Gastrocnemius medialis (tissue), 4 donors: ENCODE measurements around the gene STH.
"Not testable (repeated sequence)": the region's sequence is repeated elsewhere in the genome, so short reads cannot be mapped to it uniquely, and the experiment has no call there.

ENCODE experiments used
- CTCF ChIP-seq, 5 experiments: fragments of 450-650 bp in 3 of 5; fragments of 200-600 bp in 2 of 5; sonication (generic) in 2 of 5; IDR thresholded peaks in 4 of 5; conservative IDR thresholded peaks in 1 of 5; 1 replicate in 4 of 5; 2 replicates in 1 of 5; pipeline ENCODE4 v1.5.1; 2016 to 2019; ENCODE audit warnings: antibody characterized with exemption in 5 of 5, mild to moderate bottlenecking in 3 of 5, moderate library complexity in 3 of 5
- POLR2A ChIP-seq, 2 donors: fragments of 450-650 bp; IDR thresholded peaks; one replicate each; pipeline ENCODE4 v1.6.1; 2017; ENCODE audit warnings: antibody characterized with exemption in 2 of 2, mild to moderate bottlenecking in 2 of 2, moderate library complexity in 2 of 2

DNA sequence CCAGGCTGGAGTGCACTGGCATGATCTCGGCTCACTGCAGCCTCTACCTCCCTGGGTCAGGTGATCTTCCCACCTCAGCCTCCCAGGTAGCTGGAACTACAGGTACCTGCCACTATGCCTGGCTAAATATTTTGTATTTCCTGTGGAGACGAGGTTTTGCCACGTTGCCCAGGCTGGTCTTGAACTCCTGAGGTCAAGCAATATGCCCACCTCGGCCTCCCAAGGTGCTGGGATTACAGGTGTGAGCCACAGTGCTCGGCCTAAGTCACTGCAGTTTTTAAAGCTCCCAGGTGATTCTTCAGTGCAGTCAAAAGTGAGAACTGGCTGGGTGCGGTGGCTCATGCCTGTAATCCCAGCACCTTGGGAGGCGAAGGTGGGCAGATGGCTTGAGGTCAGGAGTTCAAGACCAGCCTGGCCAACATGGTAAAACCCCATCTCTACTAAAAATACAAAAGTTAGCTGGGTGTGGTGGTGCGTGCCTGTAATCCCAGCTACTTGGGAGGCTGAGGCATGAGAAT lies 20.4 kb downstream of the STH start:
- not testable (repeated sequence) for TF ChIP-seq CTCF (IDR thresholded peaks at IDR 0.05 in 4 of 5, conservative IDR thresholded peaks at IDR 0.05 in 1 of 5); POLR2A (IDR thresholded peaks at IDR 0.05)
